ENCODE data around the gene MPV17L. TPM values are rescaled to one million over a fixed set of nuclear protein-coding genes. Genes with fewer than 3 reads are reported as not detected.

MPV17L gene
- total RNA-seq: 0.57 and 0.65 TPM in 2 replicates

GRCh38 chr16:15395631-15396508 is at the start of gene MPV17L:
TSS of gene MPV17L (plus strand) at chr16:15395754. CDS start at chr16:15395898, 144 bp downstream.

GRCh38 chr16:15378194-15378593 is 17.4 kb upstream of the MPV17L start, which contains the start of gene NPIPA5:
TSS of gene NPIPA5 (minus strand) at chr16:15378294. CDS start at chr16:15378294, 0 bp downstream.

GRCh38 chr16:15434425-15435215 is 39.1 kb downstream of the MPV17L start, which contains the start of gene BMERB1:
TSS of gene BMERB1 (plus strand) at chr16:15434588. CDS start at chr16:15434654, 66 bp downstream.

Other genes starting within 250 kb of the MPV17L start
- 0.65 and 1.8 TPM in 2 replicates for gene NPIPA5, start 17.5 kb upstream of the MPV17L start, total RNA-seq
- 53.2 and 60.7 TPM in 2 replicates for gene BMERB1, start 38.8 kb downstream of the MPV17L start, total RNA-seq
- 9.7 and 10.5 TPM in 2 replicates for gene MARF1, start 247.4 kb downstream of the MPV17L start, total RNA-seq